SU-DHL-6 (cell line): ENCODE results near the gene TOP1.
A peak's percentile ranks its signal among the peaks of the same experiment; 100 is the strongest.

ENCODE experiments used
- H2AFZ ChIP-seq: fragments of 200-600 bp; sonication (generic); 2 replicates; pipeline ENCODE4 v1.6.1; 2014; ENCODE audit warnings: low read depth, mild to moderate bottlenecking, moderate library complexity, mixed read lengths, antibody characterized with exemption, low read length; ENCODE audit not compliant: severe bottlenecking
- H3F3A ChIP-seq: fragments of 200-600 bp; shearing (Covaris generic); 2 replicates; pipeline ENCODE4 v1.6.0; 2016; ENCODE audit warnings: antibody characterized with exemption, mild to moderate bottlenecking; ENCODE audit not compliant: insufficient read depth
- H3K27ac ChIP-seq: fragments of 200-600 bp; sonication (generic); 2 replicates; pipeline ENCODE4 v1.5.1; 2016; ENCODE audit warnings: low read depth, mild to moderate bottlenecking, low read length, moderate library complexity, mixed read lengths
- H3K27me3 ChIP-seq: fragments of 200-600 bp; sonication (generic), shearing (Covaris generic); 2 replicates; pipeline ENCODE4 v1.6.0; 2014; ENCODE audit warnings: mild to moderate bottlenecking, low read length
- H3K36me3 ChIP-seq: fragments of 200-600 bp; sonication (generic); 2 replicates; pipeline ENCODE4 v1.6.1; 2014; ENCODE audit warnings: mild to moderate bottlenecking, low read length, mixed read lengths
- H3K4me2 ChIP-seq: fragments of 300-600, 200-600 bp; shearing (Covaris generic), sonication (generic); 2 replicates; pipeline ENCODE4 v1.6.0; 2014; ENCODE audit warnings: low read length, low read depth, mild to moderate bottlenecking; ENCODE audit not compliant: poor library complexity, severe bottlenecking
- H3K4me3 ChIP-seq: fragments of 200-600 bp; sonication (generic); 2 replicates; pipeline ENCODE4 v1.5.1; 2014; ENCODE audit warnings: antibody characterized with exemption, low read length, mild to moderate bottlenecking, mixed read lengths; ENCODE audit not compliant: insufficient read depth, poor library complexity, severe bottlenecking
- H3K79me2 ChIP-seq: fragments of 200-600 bp; sonication (generic); 2 replicates; pipeline ENCODE4 v1.6.1; 2014; ENCODE audit warnings: mild to moderate bottlenecking, low read length, moderate library complexity; ENCODE audit not compliant: insufficient read depth
- H3K9ac ChIP-seq: fragments of 200-600 bp; sonication (generic); 2 replicates; pipeline ENCODE4 v1.7.0; 2014; ENCODE audit warnings: mild to moderate bottlenecking, low read length
- H3K9me2 ChIP-seq: fragments of 200-600 bp; sonication (generic); replicated peaks from 2 replicates; pipeline ENCODE4 v1.6.1; 2014; ENCODE audit warnings: low read length; ENCODE audit not compliant: insufficient read depth
- H3K9me3 ChIP-seq: fragments of 200-600 bp; sonication (generic); 2 replicates; pipeline ENCODE4 v1.6.1; 2014; ENCODE audit warnings: low read length, mixed read lengths; ENCODE audit not compliant: insufficient read depth
- H4K20me1 ChIP-seq: fragments of 200-600 bp; sonication (generic); 2 replicates; pipeline ENCODE4 v1.6.1; 2014; ENCODE audit warnings: low read depth, mild to moderate bottlenecking, antibody characterized with exemption, low read length, moderate library complexity, mixed read lengths
- EZH2phosphoT487 ChIP-seq: fragments of 200-600 bp; sonication (generic), shearing (Covaris generic); conservative IDR thresholded peaks from 2 replicates; pipeline ENCODE4 v1.6.1; 2018; ENCODE audit warnings: mild to moderate bottlenecking, antibody characterized with exemption, low read length, moderate library complexity, mixed read lengths
- TF ChIP-seq, protein P1 (sequence below): fragments of 200-600 bp; sonication (generic); IDR thresholded peaks from one replicate; pipeline ENCODE4 v1.5.1; 2017; ENCODE audit warnings: antibody characterized with exemption, mild to moderate bottlenecking, low read length, moderate library complexity; ENCODE audit not compliant: insufficient read depth, poor library complexity, severe bottlenecking

TOP1 gene

DNA sequence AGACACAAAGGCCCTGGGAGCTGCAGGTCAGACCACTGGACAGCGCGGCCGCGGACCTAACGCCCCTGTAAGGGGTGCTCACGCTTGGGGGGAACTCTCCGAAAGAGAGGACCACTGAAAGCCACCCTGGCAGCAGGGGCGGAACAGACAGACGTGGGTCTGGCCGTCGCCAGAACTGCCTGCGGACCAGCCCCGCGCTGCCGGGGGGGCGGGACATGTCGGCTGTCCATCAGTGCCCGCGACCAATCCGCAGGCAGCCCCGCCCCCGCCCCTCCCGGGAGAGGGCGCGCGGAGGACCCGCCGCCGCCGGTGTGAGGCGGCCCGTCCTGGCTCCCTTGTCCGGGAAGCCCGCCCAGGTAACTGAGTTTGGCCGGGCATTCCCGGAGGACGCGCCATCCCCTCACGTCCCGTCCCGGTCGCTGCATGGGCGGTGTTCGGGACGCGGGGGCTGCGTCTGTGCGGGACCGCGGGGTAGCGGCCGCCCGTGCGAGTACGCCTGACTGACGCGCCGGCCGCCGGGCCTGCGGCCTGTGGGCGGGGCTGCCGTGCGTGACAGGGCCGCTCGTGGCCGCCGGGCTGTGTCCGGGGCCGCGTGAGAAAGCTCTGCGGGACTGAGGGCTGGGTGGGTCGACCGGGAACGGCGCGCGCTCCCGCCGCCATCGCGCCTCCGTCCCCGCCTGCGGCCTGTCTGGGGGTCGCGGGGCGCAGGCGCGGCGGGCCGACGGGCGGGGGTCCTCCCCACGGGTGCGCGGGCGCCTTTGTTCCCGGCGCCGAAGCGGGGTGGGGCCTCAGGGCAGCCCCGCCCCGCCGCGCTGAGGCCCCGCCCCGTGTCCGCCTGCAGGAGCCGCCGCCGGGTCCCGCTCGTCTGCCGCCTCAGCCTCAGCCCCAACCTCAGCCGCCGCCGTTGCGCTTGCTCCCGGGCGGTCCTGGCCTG, 108.3 kb downstream of the TOP1 start, which contains the start of gene PLCG1:
Gene PLCG1 (plus strand): TSS at position 864 of the 934 bp plus-strand sequence. CDS start 99 bp downstream, outside the sequence.
- no peaks in the 10 kb centered on the region; the same call in 1 of the 2 replicates for H4K20me1 ChIP-seq
- H3K27me3 ChIP-seq = no peaks in the 10 kb centered on the region
- H3K4me2 ChIP-seq = peak within 1 kb of the TSS; percentile 75
- no peaks in the 10 kb centered on the region for H3K9me2 ChIP-seq
- no peaks in the 10 kb centered on the region for H3K9me3 ChIP-seq
- peaks cover 5% of the 10 kb centered on the region; the same call in 1 of the 2 replicates for H3F3A ChIP-seq
- peaks cover 37% of the 10 kb centered on the region for H3K79me2 ChIP-seq
- H3K36me3 ChIP-seq = no peaks in the 10 kb centered on the region
- H3K4me3 ChIP-seq = peak within 1 kb of the TSS; percentile 72
- peak within 1 kb of the TSS; percentile 79 for H2AFZ ChIP-seq
- H3K27ac ChIP-seq = peak within 1 kb of the TSS; percentile 50
- H3K9ac ChIP-seq = peak within 1 kb of the TSS; percentile 80
- TF ChIP-seq EZH2phosphoT487 = no peak
- TF ChIP-seq, protein P1, sequence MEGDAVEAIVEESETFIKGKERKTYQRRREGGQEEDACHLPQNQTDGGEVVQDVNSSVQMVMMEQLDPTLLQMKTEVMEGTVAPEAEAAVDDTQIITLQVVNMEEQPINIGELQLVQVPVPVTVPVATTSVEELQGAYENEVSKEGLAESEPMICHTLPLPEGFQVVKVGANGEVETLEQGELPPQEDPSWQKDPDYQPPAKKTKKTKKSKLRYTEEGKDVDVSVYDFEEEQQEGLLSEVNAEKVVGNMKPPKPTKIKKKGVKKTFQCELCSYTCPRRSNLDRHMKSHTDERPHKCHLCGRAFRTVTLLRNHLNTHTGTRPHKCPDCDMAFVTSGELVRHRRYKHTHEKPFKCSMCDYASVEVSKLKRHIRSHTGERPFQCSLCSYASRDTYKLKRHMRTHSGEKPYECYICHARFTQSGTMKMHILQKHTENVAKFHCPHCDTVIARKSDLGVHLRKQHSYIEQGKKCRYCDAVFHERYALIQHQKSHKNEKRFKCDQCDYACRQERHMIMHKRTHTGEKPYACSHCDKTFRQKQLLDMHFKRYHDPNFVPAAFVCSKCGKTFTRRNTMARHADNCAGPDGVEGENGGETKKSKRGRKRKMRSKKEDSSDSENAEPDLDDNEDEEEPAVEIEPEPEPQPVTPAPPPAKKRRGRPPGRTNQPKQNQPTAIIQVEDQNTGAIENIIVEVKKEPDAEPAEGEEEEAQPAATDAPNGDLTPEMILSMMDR = no peak

DNA sequence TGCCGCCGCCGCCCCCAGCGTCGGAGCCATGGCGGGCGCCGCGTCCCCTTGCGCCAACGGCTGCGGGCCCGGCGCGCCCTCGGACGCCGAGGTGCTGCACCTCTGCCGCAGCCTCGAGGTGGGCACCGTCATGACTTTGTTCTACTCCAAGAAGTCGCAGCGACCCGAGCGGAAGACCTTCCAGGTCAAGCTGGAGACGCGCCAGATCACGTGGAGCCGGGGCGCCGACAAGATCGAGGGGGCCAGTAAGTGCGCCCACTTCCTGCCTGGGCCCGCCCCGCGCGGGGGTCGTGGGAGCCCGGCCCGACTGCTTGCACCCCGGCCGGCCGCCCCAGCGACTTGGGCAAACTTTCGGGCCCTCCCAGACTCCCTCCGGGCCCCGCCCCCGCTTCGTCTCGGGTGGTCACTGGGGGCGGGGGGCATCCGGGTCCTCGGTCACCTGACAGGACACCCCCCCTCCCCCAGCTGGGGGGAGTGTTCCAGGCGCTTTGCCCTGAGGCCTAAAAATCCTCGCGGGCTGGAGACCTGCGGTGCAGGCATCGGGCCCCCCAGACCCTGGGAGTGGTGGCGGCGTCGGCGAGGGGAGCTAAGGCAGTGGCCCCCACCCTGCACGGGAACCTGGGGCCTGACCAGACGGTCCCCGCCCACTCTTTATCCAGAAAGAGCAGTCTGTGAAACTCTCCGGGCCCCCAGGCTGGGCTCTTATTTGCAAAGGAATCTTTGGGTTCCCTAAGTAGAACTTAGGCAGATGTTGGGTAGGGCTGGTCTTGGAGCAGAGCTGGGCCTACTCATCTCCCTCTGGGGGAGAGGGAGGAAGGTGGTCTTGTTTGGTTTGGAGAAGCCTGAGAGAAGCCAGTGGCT, 109.2 kb downstream of the TOP1 start:
- peak overlapping the region; percentile 75 for H3K4me2 ChIP-seq
- H2AFZ ChIP-seq = peak overlapping the region; percentile 67
- no peaks in the 10 kb centered on the region for H3K27me3 ChIP-seq
- no peaks in the 10 kb centered on the region for H3K36me3 ChIP-seq
- H3K79me2 ChIP-seq = peaks cover 46% of the 10 kb centered on the region
- H3K4me3 ChIP-seq = peak overlapping the region; percentile 72
- 0 out of 2 replicates have a peak, but pooled peaks cover 5% of the 10 kb centered on the region for H3F3A ChIP-seq
- peak overlapping the region; percentile 50 for H3K27ac ChIP-seq
- H3K9me3 ChIP-seq = no peaks in the 10 kb centered on the region
- H4K20me1 ChIP-seq = no peaks in the 10 kb centered on the region; the same call in 1 of the 2 replicates
- TF ChIP-seq, protein P1 = no peak
- no peak for TF ChIP-seq EZH2phosphoT487
- peak overlapping the region; percentile 80 for H3K9ac ChIP-seq
- no peaks in the 10 kb centered on the region for H3K9me2 ChIP-seq

DNA sequence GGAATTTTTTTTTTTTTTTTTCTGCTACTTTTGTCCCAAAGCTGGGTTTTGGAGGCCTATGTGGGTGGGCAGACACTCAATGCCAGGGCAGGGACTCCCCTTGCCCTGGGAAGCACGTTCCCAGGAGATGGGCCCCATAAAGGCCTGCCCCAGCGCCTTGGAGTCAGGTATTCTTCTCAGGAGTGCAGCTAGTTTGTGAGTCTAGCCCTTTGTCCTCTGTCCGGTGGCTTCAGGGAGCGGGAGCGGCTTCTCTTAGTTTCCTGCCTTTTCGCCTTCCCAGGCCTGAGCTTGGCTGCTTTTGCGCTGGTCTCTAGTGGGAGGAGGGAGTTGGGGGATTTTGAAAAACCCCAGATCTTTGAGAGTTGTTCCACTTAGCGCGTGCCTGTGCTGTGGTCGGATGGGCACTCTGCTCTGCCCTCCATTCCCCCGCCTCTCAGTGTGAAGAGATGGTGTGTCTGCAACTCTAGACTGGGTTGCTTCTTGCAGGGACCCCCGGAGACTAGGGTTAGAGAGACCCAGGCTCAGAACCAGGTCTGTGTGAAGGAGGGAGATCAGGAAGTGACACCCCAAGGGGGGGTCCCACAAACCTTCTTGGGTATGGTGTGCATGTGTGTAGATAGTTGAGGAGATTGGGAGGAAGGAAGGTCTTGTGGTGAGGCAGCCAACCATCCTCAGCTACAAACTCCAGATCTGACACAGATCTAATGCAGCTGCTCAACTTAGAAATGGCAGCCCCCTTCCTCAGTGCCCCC, 110.0 kb downstream of the TOP1 start:
- peak overlapping the region; percentile 80 for H3K9ac ChIP-seq
- H2AFZ ChIP-seq = no peak overlapping the region

More for the DNA sequence above, 110.0 kb downstream of the TOP1 start:
- H3K27ac ChIP-seq = peak overlapping the region; percentile 50
- H3K79me2 ChIP-seq = peaks cover 53% of the 10 kb centered on the region
- no peaks in the 10 kb centered on the region for H3K27me3 ChIP-seq
- no peaks in the 10 kb centered on the region for H3K9me3 ChIP-seq
- no peaks in the 10 kb centered on the region for H3K36me3 ChIP-seq
- H4K20me1 ChIP-seq = no peaks in the 10 kb centered on the region; the same call in 1 of the 2 replicates
- peak overlapping the region; percentile 75 for H3K4me2 ChIP-seq
- 0 out of 2 replicates have a peak, but pooled peaks cover 5% of the 10 kb centered on the region for H3F3A ChIP-seq
- no peak for TF ChIP-seq EZH2phosphoT487
- TF ChIP-seq, protein P1 = no peak
- H3K9me2 ChIP-seq = no peaks in the 10 kb centered on the region
- peak overlapping the region; percentile 72 for H3K4me3 ChIP-seq
